Immature natural killer cell (primary cell): ENCODE results near the gene RAB6C. TPM values are rescaled to one million over a fixed set of nuclear protein-coding genes. Genes with fewer than 3 reads are reported as not detected.
A peak's percentile ranks its signal among the peaks of the same experiment; 100 is the strongest.
"Not testable (repeated sequence)": the region's sequence is repeated elsewhere in the genome, so short reads cannot be mapped to it uniquely, and the experiment has no call there.

ENCODE experiments used
- DNase-seq, 3 donors: peaks; one replicate each; pipeline ENCODE4 v3.0.0; 2022; ENCODE audit warnings: mixed read lengths in 1 of 3
- H3K27ac Mint-ChIP-seq, 6 donors: one replicate each; pipeline ENCODE4 v1.8.0; 2020; ENCODE audit warnings: mixed read lengths in 6 of 6, mild to moderate bottlenecking in 5 of 6, inconsistent platforms in 4 of 6, moderate library complexity in 3 of 6
- H3K27me3 Mint-ChIP-seq, 3 donors: one replicate each; pipeline ENCODE4 v1.8.0; 2020 to 2021; ENCODE audit warnings: low read depth in 3 of 3, mild to moderate bottlenecking in 3 of 3, mixed read lengths in 3 of 3, moderate library complexity in 3 of 3, inconsistent platforms in 1 of 3
- H3K36me3 Mint-ChIP-seq, 3 donors: one replicate each; pipeline ENCODE4 v1.8.0; 2020; ENCODE audit warnings: mixed read lengths in 3 of 3, inconsistent platforms in 2 of 3, mild to moderate bottlenecking in 2 of 3
- H3K4me1 Mint-ChIP-seq, 2 donors: one replicate each; pipeline ENCODE4 v1.8.0; 2020; ENCODE audit warnings: inconsistent platforms in 2 of 2, mild to moderate bottlenecking in 2 of 2, mixed read lengths in 2 of 2, moderate library complexity in 1 of 2
- H3K4me3 Mint-ChIP-seq, 5 donors: one replicate each; pipeline ENCODE4 v1.8.0; 2020; ENCODE audit warnings: mild to moderate bottlenecking in 5 of 5, mixed read lengths in 5 of 5, inconsistent platforms in 3 of 5, moderate library complexity in 3 of 5
- H3K9me3 Mint-ChIP-seq, 6 donors: one replicate each; pipeline ENCODE4 v1.8.0; 2020; ENCODE audit warnings: mild to moderate bottlenecking in 6 of 6, mixed read lengths in 6 of 6, inconsistent platforms in 4 of 6, moderate library complexity in 3 of 6
- polyA plus RNA-seq, 3 donors: library from polyadenylated mRNA; unstranded; fragments of 300-500 nt; fragmentation: Illumina TruSeq; gene quantifications; one replicate each; pipeline ENCODE4 v1.2.3, GENCODE V29; 2021

The RAB6C gene
- polyA plus RNA-seq = not detected

GRCh38 chr2:129979629-129980155 lies at the start of gene RAB6C:
RAB6C (plus strand) TSS chr2:129979666; CDS start chr2:129980116, 450 bp downstream.
- Mint-ChIP-seq H3K9me3 (peaks cover 0 to 14% (median 0%) of the 10 kb centered on the region in 6 donors), H3K4me1 (peaks cover 9 to 19% of the 10 kb centered on the region in 2 donors), H3K27ac (peak within 1 kb of the TSS in 2 of 6 donors; percentile 77 to 92), H3K4me3 (peak within 1 kb of the TSS; percentile 30 to 87 (median 73)), H3K27me3 (peaks cover 3 to 22% (median 13%) of the 10 kb centered on the region in 3 donors)
- DNase-seq = peak in 2 of 3 donors; percentile 1 to 19
- H3K36me3 Mint-ChIP-seq = not testable (repeated sequence)

GRCh38 chr2:129930451-129930850 lies 49.0 kb upstream of the RAB6C start:
- H3K27me3 Mint-ChIP-seq = peaks cover 0 to 16% (median 5%) of the 10 kb centered on the region in 3 donors
- no peak for DNase-seq
- H3K36me3 Mint-ChIP-seq = no peaks in the 10 kb centered on the region
- no peak overlapping the region for H3K27ac Mint-ChIP-seq
- H3K4me1 Mint-ChIP-seq = no peaks in the 10 kb centered on the region
- no peak overlapping the region for H3K4me3 Mint-ChIP-seq
- H3K9me3 Mint-ChIP-seq = no peaks in the 10 kb centered on the region

DNA sequence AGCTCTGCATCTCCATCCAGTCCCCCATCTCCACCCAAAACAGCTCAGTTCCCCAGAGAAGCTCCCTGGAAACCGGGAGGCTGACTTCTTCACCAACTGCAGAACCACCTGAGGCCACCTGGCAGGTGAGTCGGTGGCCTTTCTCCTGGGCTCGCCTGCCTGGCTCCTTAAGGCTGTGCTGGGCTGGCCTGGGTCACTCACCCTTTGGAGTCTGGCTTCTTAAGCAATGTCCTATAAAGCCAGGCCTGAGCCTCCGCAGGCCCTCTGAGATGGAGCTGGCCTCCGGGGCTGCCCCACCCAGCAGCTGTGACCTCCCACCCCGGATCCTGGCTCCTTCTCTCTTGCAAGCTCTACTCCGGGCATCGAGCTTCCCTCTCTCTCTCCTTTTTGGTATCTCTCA lies 46.1 kb upstream of the RAB6C start:
- not testable (repeated sequence) for H3K4me1 Mint-ChIP-seq, H3K36me3 Mint-ChIP-seq, H3K27me3 Mint-ChIP-seq, DNase-seq, H3K4me3 Mint-ChIP-seq, H3K27ac Mint-ChIP-seq, H3K9me3 Mint-ChIP-seq

- Mint-ChIP-seq H3K27ac (no peak overlapping the region), H3K36me3 (no peaks in the 10 kb centered on the region), H3K27me3 (peaks cover 4 to 10% (median 8%) of the 10 kb centered on the region in 3 donors), H3K4me3 (no peak overlapping the region), H3K4me1 (no peaks in the 10 kb centered on the region), H3K9me3 (no peaks in the 10 kb centered on the region)
- no peak for DNase-seq
These were observed 45.2 kb upstream of the RAB6C start for GRCh38 chr2:129934044-129934822.

- H3K4me1 Mint-ChIP-seq = no peaks in the 10 kb centered on the region
- no peaks in the 10 kb centered on the region for H3K9me3 Mint-ChIP-seq
- H3K36me3 Mint-ChIP-seq = no peaks in the 10 kb centered on the region
- no peak overlapping the region for H3K4me3 Mint-ChIP-seq
- peaks cover 8 to 10% (median 8%) of the 10 kb centered on the region in 3 donors for H3K27me3 Mint-ChIP-seq
- no peak overlapping the region for H3K27ac Mint-ChIP-seq
- no peak for DNase-seq
These were observed 44.3 kb upstream of the RAB6C start for GRCh38 chr2:129935118-129935517.

GRCh38 chr2:129936334-129936934 lies 43.0 kb upstream of the RAB6C start:
- Mint-ChIP-seq H3K4me1 (no peaks in the 10 kb centered on the region), H3K36me3 (no peaks in the 10 kb centered on the region), H3K4me3 (no peak overlapping the region), H3K9me3 (no peaks in the 10 kb centered on the region), H3K27ac (no peak overlapping the region), H3K27me3 (peaks cover 8 to 10% (median 8%) of the 10 kb centered on the region in 3 donors)
- DNase-seq = peak in 2 of 3 donors; percentile 9 to 39

GRCh38 chr2:129938850-129939471 lies 40.5 kb upstream of the RAB6C start:
- not testable (repeated sequence) for H3K27ac Mint-ChIP-seq, DNase-seq, H3K4me1 Mint-ChIP-seq, H3K27me3 Mint-ChIP-seq, H3K36me3 Mint-ChIP-seq, H3K4me3 Mint-ChIP-seq, H3K9me3 Mint-ChIP-seq

DNA sequence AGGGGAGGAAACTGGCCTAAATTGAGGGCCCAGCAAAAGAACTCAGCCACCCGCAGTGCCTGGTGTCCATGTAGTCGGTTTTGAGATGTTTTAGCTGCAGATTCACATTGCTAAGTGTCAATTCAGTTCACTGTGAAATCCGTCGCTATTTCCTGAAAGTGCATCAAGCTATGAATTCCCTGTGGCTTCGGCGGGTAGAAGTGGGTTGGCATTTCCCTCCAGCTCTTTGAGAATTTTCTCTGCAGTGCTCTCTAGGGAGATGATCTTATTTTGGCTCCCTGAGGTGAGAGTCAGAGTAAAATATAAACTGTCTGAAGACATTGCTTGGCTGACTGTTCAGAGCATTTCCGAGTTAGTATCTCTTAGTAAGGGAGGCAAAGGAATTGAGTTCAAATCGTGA lies 36.0 kb upstream of the RAB6C start:
- not testable (repeated sequence) for DNase-seq, H3K27ac Mint-ChIP-seq, H3K4me1 Mint-ChIP-seq, H3K27me3 Mint-ChIP-seq, H3K4me3 Mint-ChIP-seq, H3K9me3 Mint-ChIP-seq, H3K36me3 Mint-ChIP-seq

DNA sequence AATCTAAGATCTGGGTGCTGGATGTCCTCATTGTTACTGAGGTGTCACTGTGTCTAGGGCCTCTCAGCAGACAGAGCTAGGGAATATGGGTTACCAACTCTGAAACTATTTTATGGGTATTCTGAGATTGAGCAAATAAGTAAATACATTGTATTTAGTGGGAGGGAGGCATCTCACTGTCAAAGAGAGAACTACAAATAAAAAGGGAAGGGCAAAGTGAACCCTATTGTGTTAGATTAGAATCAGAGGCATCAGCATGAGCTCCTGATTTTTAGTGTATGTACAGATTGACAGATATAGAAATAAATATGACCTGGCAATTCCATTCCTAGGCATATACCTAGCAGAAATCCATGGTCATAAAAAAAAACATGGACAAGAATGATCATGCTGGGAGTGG lies 33.9 kb upstream of the RAB6C start:
- no peak for DNase-seq
- Mint-ChIP-seq H3K4me1 (no peaks in the 10 kb centered on the region), H3K36me3 (no peaks in the 10 kb centered on the region), H3K27ac (no peak overlapping the region), H3K9me3 (no peaks in the 10 kb centered on the region), H3K27me3 (peaks cover 0 to 6% (median 1%) of the 10 kb centered on the region in 3 donors), H3K4me3 (no peak overlapping the region)

DNA sequence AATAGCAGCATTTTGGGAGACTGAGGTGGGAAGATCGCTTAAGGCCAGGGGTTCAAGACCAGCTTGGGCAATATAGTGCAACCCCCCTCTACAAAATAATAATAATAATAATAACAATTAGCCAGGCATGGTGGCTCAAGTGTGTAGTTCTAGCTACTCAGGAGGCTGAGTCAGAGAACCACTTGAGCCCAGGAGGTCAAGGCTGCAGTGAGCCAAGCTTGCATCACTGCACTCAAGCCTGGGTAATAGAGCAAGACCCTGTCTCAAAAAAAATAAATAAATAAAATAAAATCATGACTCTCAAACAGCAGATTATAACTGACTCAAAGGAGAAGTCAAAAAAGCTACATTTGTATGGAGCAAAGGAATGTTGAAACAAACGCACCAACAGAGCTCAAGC lies 31.8 kb upstream of the RAB6C start:
- not testable (repeated sequence) for DNase-seq, H3K36me3 Mint-ChIP-seq, H3K9me3 Mint-ChIP-seq, H3K27me3 Mint-ChIP-seq, H3K4me3 Mint-ChIP-seq, H3K27ac Mint-ChIP-seq, H3K4me1 Mint-ChIP-seq

GRCh38 chr2:129956171-129956570 lies 23.3 kb upstream of the RAB6C start:
- not testable (repeated sequence) for H3K36me3 Mint-ChIP-seq

DNA sequence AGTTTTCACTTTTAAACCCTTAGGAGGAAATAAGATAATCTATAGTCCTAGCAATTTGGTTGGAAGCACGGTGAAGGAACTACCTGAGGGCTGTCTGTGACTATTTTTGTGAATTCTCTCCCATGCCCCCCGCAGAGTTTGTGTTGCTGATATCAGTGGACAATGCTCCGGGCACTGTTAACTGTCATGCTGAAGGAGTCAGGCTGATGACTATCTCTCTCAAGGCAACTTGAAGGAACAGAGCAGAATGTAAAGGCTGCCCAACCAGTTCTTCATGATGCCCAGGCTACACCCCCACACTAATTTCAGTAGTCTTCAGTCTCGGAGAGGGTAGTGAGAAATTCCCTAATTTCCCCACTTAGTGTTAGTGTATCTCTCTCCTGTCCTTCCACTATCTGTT lies 21.6 kb upstream of the RAB6C start:
- no peak for DNase-seq
- Mint-ChIP-seq H3K4me3 (no peak overlapping the region), H3K27me3 (peaks cover 2 to 9% (median 5%) of the 10 kb centered on the region in 3 donors), H3K27ac (no peak overlapping the region), H3K36me3 (no peaks in the 10 kb centered on the region), H3K9me3 (no peaks in the 10 kb centered on the region), H3K4me1 (no peaks in the 10 kb centered on the region)

More at GRCh38 chr2:129956171-129956570, 23.3 kb upstream of the RAB6C start:
- DNase-seq, H3K27ac Mint-ChIP-seq, H3K27me3 Mint-ChIP-seq, H3K4me1 Mint-ChIP-seq, H3K9me3 Mint-ChIP-seq, H3K4me3 Mint-ChIP-seq: not testable (repeated sequence)

DNA sequence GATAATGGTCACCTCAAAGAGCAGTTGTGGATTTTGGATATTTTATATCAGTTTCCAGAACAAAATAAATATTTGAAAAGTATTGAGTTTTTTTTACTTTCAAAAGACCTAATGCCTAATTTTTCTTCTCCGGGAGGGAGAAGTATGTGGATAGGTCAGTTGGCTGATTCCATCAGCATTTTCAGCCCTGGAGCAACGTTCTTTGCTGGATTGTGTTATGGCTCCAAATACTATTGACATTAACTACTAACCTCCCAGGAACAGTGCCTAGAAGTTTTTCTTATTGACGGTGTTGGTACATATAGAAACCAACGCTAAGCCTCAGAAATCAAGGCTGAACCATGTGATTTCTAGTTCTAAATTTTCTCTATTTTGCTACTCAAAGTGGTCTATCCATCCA lies 20.7 kb upstream of the RAB6C start:
- DNase-seq, H3K36me3 Mint-ChIP-seq, H3K9me3 Mint-ChIP-seq, H3K27ac Mint-ChIP-seq, H3K4me3 Mint-ChIP-seq, H3K27me3 Mint-ChIP-seq, H3K4me1 Mint-ChIP-seq: not testable (repeated sequence)

GRCh38 chr2:129968605-129969004 lies 10.9 kb upstream of the RAB6C start:
- H3K27ac Mint-ChIP-seq, H3K9me3 Mint-ChIP-seq, H3K36me3 Mint-ChIP-seq, H3K27me3 Mint-ChIP-seq, DNase-seq, H3K4me1 Mint-ChIP-seq, H3K4me3 Mint-ChIP-seq: not testable (repeated sequence)
